CD4-positive, alpha-beta T cell treated with Interleukin-12 subunit alpha and Interleukin-12 subunit beta, for 1 hour (primary cell): ENCODE measurements around the gene SDCCAG8.

Experiments used
- DNase-seq: peaks from one replicate; pipeline ENCODE4 v3.0.0-alpha.2; 2020

The SDCCAG8 gene

GRCh38 chr1:243513726-243514491, 258.1 kb downstream of the SDCCAG8 start:
- DNase-seq: no peak

GRCh38 chr1:243514927-243515326, 259.1 kb downstream of the SDCCAG8 start:
- no peak for DNase-seq

- no peak for DNase-seq
Measured at GRCh38 chr1:243520831-243521230, 265.0 kb downstream of the SDCCAG8 start.

- DNase-seq: no peak
Measured at GRCh38 chr1:243523766-243524165, 267.9 kb downstream of the SDCCAG8 start.

GRCh38 chr1:243525085-243525487, 269.2 kb downstream of the SDCCAG8 start:
- DNase-seq: no peak

GRCh38 chr1:243526180-243526579, 270.3 kb downstream of the SDCCAG8 start:
- no peak for DNase-seq

- DNase-seq: no peak
Measured at GRCh38 chr1:243528459-243529121, 272.7 kb downstream of the SDCCAG8 start.

- no peak for DNase-seq
Measured at GRCh38 chr1:243529512-243529911, 273.7 kb downstream of the SDCCAG8 start.

- DNase-seq: no peak
Measured at GRCh38 chr1:243535014-243535413, 279.2 kb downstream of the SDCCAG8 start.

GRCh38 chr1:243539636-243540035, 283.8 kb downstream of the SDCCAG8 start:
- no peak for DNase-seq

GRCh38 chr1:243542739-243543415, 287.0 kb downstream of the SDCCAG8 start:
- no peak for DNase-seq

GRCh38 chr1:243543501-243543900, 287.7 kb downstream of the SDCCAG8 start:
- no peak for DNase-seq

GRCh38 chr1:243546457-243546856, 290.6 kb downstream of the SDCCAG8 start:
- no peak for DNase-seq

GRCh38 chr1:243547891-243548290, 292.1 kb downstream of the SDCCAG8 start:
- DNase-seq: no peak

- DNase-seq: no peak
Measured at GRCh38 chr1:243548516-243548915, 292.7 kb downstream of the SDCCAG8 start.

GRCh38 chr1:243549108-243549507, 293.3 kb downstream of the SDCCAG8 start:
- DNase-seq: no peak
